Lower leg skin (tissue), 3 donors: ENCODE results near the gene CD209.

ENCODE experiments used
- CTCF ChIP-seq, 3 donors: fragments of 450-650 bp; IDR thresholded peaks; one replicate each; pipeline ENCODE4 v1.5.1; 2016; ENCODE audit warnings: antibody characterized with exemption in 3 of 3, mild to moderate bottlenecking in 3 of 3, moderate library complexity in 2 of 3
- POLR2A ChIP-seq, 2 donors: fragments of 450-650 bp; IDR thresholded peaks; one replicate each; pipeline ENCODE4 v1.6.1; 2016 to 2017; ENCODE audit warnings: antibody characterized with exemption in 2 of 2, mild to moderate bottlenecking in 1 of 2, moderate library complexity in 1 of 2

- TF ChIP-seq POLR2A (IDR thresholded peaks at IDR 0.05) (no peak), CTCF (IDR thresholded peaks at IDR 0.05) (no peak)
These were observed 21.8 kb upstream of the CD209 start for GRCh38 chr19:7769171-7769570.
